Measurements from ENCODE around the gene GID8.

DNA sequence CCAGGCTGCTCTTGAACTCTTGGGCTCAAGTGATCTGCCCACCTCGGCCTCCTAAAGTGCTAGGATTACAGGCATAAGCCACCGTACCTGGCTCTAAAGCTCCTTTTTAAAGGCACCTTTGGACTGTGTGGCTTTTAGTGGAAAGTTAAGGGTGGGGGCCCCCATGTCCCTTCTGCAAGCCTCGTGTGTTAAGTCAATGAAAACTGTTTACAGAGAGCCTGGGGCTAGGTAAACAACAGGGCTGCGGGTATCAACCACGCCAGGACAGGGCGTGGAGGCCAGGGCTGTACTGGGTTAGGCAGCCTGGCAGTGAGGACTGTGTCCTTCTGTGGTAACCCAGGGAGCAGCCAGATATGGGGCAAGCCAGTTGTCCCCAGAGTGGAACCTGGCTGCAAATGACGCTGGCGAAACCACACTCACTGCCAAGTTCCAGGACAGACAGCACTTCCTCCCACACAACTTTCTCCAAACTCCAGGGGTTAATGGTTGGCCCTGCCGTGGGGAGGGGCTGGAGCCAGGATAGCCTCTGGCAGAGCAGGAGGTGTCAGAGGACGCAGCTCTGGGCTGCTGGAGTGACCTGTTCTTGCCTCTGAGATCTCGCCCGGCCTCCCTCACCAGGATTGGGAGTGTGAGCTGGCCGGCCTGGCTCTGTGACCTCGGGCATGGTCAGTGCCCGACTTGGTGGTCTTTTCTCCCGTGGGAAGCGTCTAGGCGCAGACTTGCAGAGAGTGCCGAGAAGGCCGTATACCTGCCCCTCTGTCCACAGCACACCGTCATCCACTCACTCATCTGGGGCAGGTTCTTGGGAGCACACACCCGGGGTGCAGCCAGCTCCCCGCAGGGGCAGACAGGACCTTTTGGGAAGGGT, 17.8 kb downstream of the GID8 start:
- TF ChIP-seq, protein P1, sequence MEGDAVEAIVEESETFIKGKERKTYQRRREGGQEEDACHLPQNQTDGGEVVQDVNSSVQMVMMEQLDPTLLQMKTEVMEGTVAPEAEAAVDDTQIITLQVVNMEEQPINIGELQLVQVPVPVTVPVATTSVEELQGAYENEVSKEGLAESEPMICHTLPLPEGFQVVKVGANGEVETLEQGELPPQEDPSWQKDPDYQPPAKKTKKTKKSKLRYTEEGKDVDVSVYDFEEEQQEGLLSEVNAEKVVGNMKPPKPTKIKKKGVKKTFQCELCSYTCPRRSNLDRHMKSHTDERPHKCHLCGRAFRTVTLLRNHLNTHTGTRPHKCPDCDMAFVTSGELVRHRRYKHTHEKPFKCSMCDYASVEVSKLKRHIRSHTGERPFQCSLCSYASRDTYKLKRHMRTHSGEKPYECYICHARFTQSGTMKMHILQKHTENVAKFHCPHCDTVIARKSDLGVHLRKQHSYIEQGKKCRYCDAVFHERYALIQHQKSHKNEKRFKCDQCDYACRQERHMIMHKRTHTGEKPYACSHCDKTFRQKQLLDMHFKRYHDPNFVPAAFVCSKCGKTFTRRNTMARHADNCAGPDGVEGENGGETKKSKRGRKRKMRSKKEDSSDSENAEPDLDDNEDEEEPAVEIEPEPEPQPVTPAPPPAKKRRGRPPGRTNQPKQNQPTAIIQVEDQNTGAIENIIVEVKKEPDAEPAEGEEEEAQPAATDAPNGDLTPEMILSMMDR (IDR thresholded peaks at IDR 0.05): no peak
- TF ChIP-seq POLR2A (IDR thresholded peaks at IDR 0.05): no peak

All from uterus (tissue), 2 donors.